RPMI7951 (cell line): ENCODE data around the gene ATP6V0E2. TPM values are rescaled to one million over a fixed set of nuclear protein-coding genes. Genes with fewer than 3 reads are reported as not detected.
"Not testable (repeated sequence)": the region's sequence is repeated elsewhere in the genome, so short reads cannot be mapped to it uniquely, and the experiment has no call there.

Experiments used
- DNase-seq: peaks from one replicate; pipeline ENCODE4 v3.0.0-alpha.2; 2012; ENCODE audit warnings: low read depth
- total RNA-seq: library from RNA; depleted of rRNA; stranded (reverse); fragments of >200 nt; shearing (Covaris generic); gene quantifications from 2 replicates; pipeline ENCODE4 v1.2.3, GENCODE V29; 2014; rRNA removed

Gene ATP6V0E2
- 34.5 and 61.5 TPM in 2 replicates for total RNA-seq

DNA sequence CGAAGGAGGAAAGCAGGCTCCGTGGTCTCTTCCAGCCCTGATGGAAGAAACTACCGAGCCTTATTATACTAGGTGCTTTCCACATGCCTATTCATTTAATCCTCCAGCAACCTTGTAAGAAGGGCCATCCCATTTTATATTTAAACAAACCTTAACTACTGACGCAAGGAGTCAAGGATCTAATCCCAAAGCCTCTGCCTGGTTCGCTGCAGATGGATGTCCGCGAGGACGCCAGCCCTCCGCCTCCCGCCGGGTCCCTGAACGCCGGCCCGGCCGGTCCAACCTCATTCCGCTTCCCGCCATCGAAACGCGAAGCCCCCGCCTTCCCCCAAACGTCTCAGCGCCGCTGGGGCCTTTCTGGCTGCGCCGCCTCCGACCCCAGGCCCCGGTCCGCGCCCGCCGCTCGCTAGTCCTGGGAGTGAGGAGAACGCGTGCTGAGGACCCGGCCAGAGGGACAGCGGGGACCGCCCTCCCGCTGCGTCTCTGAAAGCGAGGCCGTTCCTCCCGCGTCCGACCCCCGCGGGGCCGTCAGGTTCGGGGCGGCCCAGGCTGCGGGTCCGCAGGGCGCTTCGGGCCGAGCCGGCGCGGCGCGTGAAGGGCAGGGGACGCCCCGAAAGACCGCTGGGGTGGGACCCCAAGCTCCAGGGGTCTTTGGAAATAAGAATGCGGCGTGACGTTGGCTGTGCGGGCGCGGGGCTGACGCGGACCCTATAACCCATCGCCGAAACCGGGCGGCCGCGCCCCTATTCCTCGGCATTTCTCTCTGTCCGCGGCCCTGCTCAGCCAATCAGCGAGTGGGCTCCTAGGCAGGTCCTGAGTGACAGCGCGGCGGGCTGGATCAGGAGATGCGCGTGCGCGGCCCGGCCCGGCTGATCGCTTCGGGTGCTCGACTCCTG lies at the start of gene ATP6V0E2:
ATP6V0E2 (plus strand) TSS at position 896 of the 896 bp plus-strand sequence. CDS start 97 bp downstream, outside the sequence.
- DNase-seq = peak; percentile 88

DNA sequence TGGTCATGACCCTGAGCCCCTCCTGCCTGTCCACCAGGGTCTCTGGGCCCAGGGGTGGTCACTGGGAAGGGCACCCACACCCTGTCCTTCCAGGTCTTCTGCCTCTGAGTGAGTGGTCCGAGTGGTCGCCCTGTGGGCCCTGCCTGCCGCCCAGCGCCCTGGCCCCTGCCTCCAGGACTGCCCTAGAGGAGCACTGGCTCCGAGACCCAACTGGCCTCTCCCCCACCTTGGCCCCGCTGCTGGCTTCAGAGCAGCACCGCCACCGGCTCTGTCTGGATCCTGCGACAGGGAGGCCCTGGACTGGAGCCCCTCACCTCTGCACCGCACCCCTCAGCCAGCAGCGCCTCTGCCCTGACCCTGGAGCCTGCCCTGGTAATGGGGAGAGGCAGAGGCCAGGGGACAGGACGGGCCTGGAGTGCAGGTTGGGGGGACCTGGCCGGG lies 49.4 kb upstream of the ATP6V0E2 start:
- DNase-seq = no peak

DNA sequence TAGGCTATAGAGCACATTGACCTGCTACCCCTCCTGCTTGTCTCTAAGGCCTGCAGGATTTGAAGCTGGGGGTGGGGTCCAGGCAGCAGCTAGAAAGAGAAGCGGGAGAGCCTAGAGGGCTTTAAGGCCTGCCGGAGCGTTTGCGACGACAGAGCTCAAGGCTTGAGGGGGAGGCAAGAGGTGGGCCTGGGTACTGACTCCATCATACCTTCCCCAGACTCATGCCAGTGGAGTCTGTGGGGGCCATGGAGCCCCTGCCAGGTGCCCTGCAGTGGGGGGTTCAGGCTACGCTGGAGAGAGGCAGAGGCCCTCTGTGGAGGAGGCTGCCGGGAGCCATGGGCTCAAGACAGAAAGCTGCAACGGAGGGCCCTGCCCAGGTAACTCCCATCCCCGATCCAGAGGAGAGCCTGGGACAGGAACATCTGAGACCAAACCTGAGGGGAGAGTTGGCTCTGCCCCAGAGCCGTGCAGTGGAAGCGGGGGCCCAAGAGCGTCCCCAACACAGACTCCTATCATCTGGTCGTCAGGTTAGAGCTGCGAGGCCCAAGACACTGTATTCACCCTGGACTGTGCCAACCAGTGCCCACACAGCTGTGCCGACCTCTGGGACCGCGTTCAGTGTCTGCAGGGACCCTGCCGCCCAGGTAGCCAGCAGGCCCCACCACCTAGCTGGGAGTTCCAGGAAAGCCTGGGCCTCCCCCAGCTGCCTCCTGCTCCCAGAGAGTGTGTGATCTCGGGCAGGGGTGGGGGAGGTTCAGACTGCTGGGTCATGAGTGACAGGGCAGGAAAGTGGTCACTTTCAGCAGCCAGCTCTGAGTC lies 48.8 kb upstream of the ATP6V0E2 start:
- no peak for DNase-seq

DNA sequence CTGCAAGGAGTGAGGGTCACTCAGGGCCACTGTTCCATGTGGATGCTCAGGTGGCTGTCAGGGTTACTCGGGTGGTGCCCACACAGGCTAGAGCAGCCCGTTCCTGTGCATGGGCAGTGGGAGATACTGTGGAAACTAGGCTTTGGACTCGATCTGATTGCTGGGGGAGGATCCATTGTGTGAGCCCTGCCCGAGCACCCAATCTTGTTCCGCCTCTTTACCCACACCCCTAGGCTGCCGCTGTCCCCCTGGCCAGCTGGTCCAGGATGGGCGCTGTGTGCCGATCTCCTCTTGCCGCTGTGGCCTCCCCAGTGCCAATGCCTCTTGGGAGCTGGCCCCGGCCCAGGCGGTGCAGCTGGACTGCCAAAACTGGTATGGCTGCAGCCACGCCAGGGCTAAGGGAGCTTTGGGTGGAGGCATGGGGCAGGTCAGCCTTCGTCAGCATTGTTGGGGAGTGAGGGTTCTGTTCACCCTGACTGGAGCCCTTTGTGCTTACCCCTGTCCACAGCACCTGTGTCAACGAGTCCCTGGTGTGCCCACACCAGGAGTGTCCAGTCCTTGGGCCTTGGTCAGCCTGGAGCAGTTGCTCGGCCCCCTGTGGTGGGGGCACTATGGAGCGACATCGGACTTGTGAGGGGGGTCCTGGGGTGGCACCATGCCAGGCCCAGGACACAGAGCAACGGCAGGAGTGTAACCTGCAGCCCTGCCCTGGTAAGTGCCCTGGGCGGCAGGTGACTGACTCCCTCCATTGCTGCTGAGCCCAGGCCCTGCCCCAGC lies 48.0 kb upstream of the ATP6V0E2 start:
- no peak for DNase-seq

DNA sequence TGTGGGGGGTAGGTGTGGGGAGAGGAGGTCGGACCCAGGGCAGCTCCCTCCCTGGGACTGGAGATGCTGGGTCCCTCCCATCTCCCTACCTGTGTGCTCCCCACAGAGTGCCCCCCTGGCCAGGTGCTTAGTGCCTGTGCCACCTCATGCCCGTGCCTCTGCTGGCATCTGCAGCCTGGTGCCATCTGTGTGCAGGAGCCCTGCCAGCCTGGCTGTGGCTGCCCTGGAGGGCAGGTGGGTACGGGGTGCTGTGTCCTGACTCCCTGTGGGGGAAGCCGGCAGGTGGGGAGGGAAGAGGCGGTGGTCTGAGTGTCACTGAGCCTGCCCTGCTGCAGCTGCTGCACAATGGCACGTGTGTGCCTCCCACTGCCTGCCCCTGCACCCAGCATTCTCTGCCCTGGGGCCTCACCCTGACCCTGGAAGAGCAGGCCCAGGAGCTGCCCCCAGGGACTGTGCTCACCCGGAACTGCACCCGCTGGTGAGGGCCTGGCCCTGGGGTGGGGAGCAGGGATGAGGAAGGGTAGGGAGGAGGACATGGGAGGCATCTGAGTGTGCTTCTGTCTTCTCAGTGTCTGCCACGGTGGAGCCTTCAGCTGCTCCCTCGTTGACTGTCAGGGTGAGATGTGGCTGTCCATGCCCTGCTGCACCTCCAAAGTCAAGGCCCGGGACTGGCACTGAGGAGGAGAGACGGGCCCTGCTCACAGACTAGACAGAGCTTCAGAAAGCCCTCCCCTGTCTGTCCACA lies 47.3 kb upstream of the ATP6V0E2 start:
- DNase-seq = no peak

DNA sequence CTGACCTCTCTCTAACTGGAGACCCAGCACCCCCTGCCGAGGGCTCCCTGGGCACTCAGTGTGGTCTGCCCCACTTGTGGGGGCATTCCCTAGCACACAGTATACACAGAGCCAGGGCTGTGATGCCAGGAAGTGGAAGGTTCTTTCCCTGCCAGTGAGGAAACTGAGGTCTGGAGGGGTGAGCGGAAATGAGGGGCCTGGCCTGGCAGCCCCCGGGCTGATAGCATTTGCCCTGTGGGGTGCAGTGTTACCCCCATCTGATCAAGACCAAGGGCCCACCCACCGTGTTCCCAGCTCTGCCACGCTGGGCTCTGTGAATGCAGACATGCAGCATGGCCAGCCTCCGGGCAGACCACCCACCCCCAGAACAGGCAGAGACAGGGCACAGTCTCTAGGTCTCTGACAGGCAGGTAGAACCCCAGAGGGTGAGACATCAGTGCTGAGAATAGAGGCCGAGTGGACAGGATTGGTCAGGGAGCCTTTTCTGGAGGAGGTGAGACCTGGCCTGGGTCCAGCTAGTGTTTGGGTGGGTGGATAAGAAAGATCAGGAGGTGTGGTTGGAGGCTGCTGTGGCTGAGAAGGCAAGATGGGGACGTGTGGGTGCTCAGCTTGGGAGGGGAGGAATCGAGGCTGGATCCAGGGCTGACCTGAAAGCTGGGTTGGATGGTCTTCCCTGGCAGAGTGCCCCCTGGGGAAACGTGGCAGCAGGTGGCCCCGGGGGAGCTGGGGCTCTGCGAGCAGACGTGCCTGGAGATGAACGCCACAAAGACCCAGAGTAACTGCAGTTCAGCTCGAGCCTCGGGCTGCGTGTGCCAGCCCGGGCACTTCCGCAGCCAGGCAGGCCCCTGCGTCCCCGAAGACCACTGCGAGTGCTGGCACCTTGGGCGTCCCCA lies 46.4 kb upstream of the ATP6V0E2 start:
- no peak for DNase-seq

DNA sequence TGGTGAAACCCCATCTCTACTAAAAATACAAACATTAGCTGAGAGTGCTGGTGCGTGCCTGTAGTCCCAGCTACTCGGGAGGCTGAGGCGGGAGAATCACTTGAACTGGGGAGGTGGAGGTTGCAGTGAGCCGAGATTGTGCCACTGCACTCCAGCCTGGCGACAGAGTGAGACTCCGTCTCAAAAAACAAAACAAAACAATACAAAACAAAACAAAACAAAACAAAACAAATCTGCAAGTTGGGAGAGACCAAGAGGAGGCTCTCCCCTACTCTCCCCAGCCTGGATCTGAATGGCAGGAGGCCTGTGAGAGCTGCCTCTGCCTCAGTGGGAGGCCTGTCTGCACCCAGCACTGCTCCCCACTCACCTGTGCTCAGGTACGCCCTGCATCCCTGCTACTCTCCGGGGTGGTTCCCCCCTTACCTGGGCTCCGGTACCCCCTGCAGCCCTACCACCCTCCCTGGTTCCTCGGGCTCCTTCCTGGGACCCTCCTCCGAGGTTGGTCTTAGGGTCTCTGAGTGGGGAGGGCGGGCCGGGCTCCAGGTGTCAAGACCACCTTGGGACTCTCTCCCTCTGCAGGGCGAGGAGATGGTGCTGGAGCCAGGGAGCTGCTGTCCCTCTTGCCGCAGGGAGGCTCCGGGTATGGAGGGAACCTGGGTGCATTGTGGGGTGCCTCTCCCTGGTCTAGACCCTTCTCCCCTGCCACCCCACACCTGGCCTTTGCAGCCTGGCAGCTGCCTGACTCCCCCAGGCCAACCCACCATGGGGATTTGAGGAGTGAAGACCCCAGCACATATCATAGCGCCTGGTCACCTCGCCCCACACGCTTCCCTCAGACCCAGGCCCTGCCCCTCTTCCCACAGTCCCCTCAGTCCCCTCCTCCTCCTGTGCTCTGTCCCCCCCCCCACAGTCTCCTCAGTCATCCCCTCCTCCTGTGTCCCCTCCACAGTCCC lies 45.1 kb upstream of the ATP6V0E2 start:
- no peak for DNase-seq

DNA sequence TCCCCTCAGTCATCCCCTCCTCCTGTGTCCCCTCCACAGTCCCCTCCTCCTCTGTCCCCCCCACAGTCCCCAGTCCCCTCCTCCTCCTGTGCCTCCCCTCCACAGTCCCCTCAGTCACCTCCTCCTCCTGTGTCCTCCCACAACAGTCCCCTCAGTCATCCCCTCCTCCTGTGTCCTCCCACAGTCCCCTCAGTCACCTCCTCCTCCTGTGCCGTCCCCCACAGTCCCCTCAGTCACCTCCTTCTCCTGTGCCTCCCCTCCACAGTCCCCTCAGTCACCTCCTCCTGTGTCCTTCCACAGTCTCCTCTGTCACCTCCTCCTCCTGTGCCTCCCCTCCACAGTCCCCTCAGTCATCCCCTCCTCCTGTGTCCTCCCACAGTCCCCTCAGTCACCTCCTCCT lies 43.2 kb upstream of the ATP6V0E2 start:
- not testable (repeated sequence) for DNase-seq

DNA sequence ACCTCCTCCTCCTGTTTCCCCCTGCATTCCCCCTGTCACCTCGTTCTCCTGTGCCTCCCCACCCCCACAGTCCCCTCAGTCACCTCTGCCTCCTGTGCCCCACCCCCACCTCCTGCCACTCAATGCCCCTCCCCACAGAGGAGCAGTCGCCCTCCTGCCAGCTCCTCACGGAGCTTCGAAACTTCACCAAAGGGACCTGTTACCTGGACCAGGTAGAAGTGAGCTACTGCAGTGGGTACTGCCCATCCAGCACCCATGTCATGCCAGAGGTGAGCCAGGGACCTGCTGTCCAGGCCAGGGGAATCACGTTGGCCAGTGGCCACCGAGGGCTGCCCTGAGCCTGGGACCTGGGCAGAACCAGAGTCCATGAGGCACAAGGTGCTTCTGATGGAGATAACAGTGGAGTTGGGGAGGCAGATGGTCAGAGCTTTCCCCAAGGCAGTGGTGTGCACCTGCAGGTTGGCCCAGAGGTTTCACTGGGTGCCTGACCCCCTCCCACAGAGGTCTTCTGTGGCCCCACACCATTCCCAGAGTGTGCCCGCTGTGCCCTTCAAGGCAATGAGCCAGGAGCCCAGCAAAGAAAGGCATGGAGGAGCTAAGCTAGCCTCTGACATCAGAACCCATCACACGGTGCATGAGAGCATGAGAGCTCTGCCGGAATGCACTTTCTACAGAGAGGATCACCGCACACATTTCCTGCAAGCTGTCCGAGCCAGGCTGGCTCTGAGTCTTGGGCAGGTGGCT lies 42.6 kb upstream of the ATP6V0E2 start:
- DNase-seq = no peak

DNA sequence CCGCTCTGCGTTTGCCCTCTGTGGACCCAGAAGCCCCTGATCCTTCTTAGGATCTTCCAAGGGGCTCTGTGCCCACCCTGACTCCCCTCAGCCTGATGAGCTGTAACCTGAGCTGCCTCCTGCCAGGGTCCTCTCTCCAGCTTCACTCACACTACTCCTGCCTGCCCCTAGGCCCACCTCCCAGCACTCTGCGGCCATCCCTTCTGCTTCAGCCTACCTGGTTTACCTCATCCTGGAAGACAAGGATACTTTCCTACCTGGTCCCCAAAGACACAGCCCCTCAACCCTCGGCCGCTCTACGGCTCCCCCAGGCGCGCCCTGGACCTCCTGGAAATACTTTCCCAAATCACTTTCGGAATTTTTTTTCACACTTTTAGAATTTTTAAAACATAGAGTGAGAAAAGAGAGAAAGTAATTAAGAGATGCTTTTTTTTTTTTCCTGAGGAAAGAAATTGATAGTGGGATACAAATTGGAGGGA lies 42.0 kb upstream of the ATP6V0E2 start:
- no peak for DNase-seq

DNA sequence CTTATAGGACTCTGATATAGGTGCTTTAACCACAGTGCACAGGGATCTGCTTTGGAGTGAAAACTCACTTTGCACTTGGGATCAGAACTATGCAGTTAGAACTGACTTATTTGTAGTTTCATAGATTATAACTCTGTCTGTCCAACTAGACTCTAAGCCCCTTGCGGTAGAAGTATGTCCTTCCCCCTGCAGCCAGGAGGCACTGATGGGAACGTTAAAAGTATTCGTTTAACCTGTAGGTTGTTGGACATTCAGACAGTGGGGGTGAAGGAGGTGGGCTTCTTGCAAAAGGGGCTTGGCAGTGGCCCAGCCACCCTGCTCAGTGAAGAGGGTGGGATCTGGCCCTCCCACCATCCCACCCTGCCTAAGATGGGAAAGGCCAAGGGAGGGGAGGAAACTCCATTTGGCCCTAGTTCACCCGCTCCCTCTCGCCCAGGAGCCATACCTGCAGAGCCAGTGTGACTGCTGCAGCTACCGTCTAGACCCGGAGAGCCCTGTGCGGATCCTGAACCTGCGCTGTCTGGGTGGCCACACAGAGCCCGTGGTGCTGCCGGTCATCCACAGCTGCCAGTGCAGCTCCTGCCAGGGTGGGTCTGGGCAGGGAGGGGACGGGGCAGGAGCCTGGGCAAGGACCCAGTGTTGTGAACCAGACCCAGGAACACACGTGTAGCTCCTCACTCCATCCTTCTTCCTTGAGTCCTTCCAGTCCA lies 41.3 kb upstream of the ATP6V0E2 start:
- DNase-seq = no peak

DNA sequence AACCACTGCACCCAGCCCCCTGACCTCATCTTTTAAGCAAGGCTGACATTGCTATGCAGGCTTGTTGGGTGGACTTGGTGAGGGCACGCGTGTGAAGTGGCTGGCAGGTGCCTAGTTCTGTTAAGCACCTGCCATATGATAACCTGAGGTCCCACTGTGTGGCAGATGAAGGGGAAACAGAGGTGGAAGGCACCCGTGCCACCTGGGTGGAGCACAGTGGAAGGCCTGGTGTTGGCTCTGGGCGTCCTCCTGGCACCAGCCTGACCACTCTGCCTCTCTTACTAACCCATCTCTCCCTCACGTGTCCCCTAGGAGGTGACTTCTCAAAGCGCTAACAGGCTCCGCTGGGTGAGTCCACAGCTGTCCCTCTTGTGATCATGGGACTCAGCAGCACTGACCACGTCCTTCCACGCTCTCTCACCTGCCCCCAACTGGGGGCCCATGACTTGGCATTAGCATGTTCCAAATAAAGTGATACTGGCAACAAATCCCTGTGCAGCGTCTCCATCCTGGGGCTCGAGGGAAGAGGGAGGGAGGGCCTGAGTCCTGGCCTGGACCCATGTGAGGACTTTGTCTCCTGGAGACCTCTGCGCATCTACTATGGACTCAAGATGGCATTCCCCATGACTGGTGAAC lies 40.2 kb upstream of the ATP6V0E2 start:
- no peak for DNase-seq

DNA sequence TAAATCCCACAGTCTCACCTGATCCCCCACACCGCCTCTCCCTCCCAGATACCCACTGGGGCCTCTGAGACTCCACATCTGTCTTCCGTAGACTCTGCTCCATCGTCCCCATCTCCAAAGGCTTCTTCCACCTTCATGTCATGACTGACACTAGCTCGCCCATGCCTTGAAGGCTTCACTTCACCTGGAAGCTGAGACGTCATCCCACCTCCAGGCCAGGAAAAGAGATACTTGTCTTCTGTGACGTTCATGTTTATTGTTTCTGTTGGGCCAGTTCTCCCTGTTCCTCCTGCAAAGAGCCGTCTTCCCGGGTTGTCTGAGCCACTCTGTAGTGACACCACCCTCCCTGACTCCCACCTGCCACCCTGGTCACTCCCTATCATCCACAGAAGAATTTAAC lies 39.2 kb upstream of the ATP6V0E2 start:
- no peak for DNase-seq

DNA sequence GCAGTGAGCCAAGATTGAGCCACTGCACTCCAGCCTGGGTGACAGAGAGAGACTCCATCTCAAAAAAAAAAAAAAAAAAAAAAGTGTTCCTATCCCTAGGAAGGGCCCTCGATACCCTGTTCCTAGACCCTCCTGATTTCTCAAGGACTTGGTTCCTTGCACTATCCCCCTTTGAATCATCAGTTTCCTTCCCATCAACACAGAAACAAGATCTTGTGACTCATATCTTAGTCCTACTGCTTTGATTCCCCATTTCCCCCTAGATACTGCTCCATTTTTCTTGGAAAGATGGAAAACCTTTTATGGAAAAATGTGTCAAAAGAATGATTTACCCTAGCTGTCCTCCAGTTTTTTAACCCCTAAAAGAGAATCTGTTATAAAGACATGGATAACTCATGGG lies 37.3 kb upstream of the ATP6V0E2 start:
- no peak for DNase-seq

DNA sequence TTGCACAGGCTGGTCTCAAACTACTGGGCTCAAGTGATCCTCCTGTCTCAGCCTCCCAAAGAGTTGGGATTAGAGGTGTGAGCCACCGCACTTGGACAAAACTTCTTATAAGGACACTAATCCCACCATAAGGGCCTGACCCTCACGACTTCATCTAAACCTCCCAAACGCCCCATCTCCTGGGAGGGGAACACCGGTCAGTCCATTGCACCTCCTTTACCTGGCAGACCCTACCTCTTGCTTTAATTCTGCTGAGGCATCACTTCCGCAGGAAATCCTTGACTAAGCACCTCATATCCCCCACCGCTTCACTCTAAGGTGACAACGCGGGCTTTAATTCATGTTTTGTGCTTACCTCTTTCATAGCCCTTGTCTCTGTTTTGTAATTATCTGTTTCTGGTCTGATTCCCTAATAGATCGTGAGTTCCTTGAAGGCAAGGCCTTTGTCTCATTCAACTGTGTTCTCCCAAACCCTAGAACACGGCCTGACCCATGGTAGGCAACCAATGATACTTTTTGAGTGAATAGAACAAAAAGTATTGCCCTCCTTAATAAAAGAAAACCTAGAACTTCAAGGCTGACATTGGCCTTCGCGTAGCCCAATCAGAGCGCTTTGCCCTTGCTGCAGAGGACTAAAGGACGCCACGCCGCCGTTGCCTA lies 36.1 kb upstream of the ATP6V0E2 start:
- DNase-seq = no peak

DNA sequence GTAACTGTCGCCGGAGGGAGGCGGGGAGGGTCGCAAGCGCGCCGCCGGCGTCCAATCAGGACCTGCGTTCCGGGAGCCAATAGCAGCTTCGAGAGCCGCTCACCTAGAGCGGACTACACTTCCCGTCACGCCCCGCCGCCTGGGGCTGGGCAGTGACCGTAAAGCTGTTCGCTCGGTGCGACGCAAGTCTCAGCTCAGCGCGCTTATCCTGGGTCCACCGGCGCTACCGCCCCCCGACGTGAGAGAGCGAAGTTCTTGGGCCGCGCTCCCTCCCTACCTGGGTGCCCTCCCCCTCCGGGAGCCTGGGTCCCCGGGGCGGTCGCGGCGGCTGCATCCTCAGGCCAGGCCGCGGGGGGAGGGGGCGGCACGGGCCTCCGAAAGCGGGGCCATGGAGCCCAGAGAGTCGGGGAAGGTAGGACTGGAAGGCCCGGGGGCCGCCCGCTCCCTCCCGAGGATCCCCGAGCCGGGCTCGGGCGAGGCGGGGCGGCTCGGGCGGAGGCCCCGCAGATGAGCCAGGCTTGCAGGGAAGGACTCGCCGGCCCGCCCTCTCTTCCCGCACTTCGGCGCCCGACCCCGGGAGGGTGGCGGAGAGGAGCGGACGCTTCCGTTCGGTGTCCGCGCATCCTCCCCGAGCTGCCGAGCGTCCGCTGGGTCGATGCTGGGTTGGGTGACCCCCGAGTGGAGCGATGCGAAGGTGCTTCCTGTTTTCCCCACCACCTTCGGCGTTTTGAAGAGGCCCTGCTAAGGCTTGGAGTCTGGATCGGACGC lies 35.4 kb upstream of the ATP6V0E2 start, which contains the start of gene ZNF862:
ZNF862 (plus strand) TSS at position 152 of the 768 bp plus-strand sequence; CDS start at position 389, 237 bp downstream.
- peak; percentile 97 for DNase-seq
